KMS-11 (cell line): ENCODE measurements around the gene EVI5L.
"Not testable (repeated sequence)": the region's sequence is repeated elsewhere in the genome, so short reads cannot be mapped to it uniquely, and the experiment has no call there.

Experiments
- H2AFZ ChIP-seq: fragments of 200-600 bp; sonication (generic); 2 replicates; pipeline ENCODE4 v1.6.1; 2016; ENCODE audit warnings: antibody characterized with exemption, mixed run types, low read depth
- H3K27ac ChIP-seq: fragments of 200-600 bp; sonication (generic); 2 replicates; pipeline ENCODE4 v1.6.1; 2016; ENCODE audit warnings: mild to moderate bottlenecking, mixed run types
- H3K27me3 ChIP-seq: fragments of 200-600 bp; sonication (generic); 2 replicates; pipeline ENCODE4 v1.6.1; 2017; ENCODE audit warnings: mild to moderate bottlenecking, low read depth, mixed run types, moderate library complexity; ENCODE audit not compliant: insufficient read depth
- H3K36me3 ChIP-seq: fragments of 200-600 bp; sonication (generic); 2 replicates; pipeline ENCODE4 v1.6.1; 2017; ENCODE audit warnings: mild to moderate bottlenecking, mixed run types; ENCODE audit not compliant: insufficient read depth
- H3K4me1 ChIP-seq: fragments of 200-600 bp; sonication (generic); 2 replicates; pipeline ENCODE4 v1.6.1; 2016; ENCODE audit warnings: mild to moderate bottlenecking, low read depth, mixed run types; ENCODE audit not compliant: poor library complexity, severe bottlenecking
- H3K4me2 ChIP-seq: fragments of 200-600 bp; sonication (generic); 2 replicates; pipeline ENCODE4 v1.7.0; 2016; ENCODE audit warnings: mild to moderate bottlenecking, mixed run types
- H3K4me3 ChIP-seq: fragments of 200-600 bp; sonication (generic); IDR thresholded peaks from 2 replicates; pipeline ENCODE4 v1.6.1; 2017; ENCODE audit warnings: low read depth, low read length, mixed read lengths; ENCODE audit not compliant: insufficient read depth
- H3K79me2 ChIP-seq: fragments of 200-600 bp; sonication (generic); 2 replicates; pipeline ENCODE4 v1.6.1; 2016; ENCODE audit warnings: low read depth, mixed run types; ENCODE audit not compliant: insufficient read depth
- H3K9ac ChIP-seq: fragments of 200-600 bp; sonication (generic); 2 replicates; pipeline ENCODE4 v1.6.1; 2016; ENCODE audit warnings: mild to moderate bottlenecking, mixed run types
- H4K20me1 ChIP-seq: fragments of 200-600 bp; sonication (generic); 2 replicates; pipeline ENCODE4 v1.6.1; 2016; ENCODE audit warnings: mild to moderate bottlenecking, mixed run types; ENCODE audit not compliant: insufficient read depth
- TF ChIP-seq, protein P1 (sequence below): fragments of 200-600 bp; sonication (generic); conservative IDR thresholded peaks from 2 replicates; pipeline ENCODE4 v1.6.1; 2017; ENCODE audit warnings: low read depth, mild to moderate bottlenecking, antibody characterized with exemption, low read length, moderate library complexity, mixed read lengths

The EVI5L gene

DNA sequence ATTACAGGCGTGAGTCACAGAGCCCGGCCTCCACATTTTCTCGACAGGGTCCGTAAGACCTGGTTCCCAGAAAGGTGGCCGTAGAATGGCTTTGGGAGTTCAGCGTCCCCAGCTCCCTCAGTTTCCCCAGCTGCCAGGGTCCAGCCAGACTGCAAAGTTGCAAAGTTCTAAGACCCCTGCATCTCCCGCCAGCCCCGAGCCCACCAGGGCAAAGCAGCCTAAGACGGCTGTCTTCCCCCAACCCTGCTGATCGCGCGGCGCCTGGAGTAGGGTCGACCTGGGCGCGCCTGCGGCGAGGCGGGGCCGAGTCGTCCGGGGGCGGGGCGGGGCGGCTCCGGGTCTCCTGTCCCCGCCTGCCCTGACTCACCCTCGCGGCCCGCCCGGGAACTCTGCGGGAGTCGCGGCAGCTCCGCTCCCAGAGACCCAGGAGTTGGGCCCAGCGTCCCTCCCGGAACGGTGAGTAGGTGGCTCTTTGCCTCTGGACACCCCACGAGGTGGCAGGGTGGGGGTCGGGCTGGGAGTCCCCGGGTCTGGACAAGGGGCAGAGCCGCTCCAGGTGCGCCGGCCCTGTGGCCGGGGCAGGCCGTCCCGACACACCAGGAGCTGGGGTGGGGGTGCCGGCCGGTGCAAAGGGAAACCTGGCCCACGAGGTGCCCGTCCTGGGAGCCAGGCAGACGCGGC, 58.3 kb downstream of the EVI5L start, which contains the start of gene LRRC8E:
Gene LRRC8E (plus strand): TSS at position 366 of the 681 bp plus-strand sequence. CDS start 7,094 bp downstream, outside the sequence.
- H4K20me1 ChIP-seq, result no peaks in the 10 kb centered on the region
- H3K79me2 ChIP-seq, result no peaks in the 10 kb centered on the region
- H3K4me3 ChIP-seq, result no peak within 1 kb of the TSS
- H3K27me3 ChIP-seq, result peaks cover 61% of the 10 kb centered on the region
- no peak within 1 kb of the TSS for H3K9ac ChIP-seq
- no peak within 1 kb of the TSS for H2AFZ ChIP-seq
- no peaks in the 10 kb centered on the region for H3K36me3 ChIP-seq
- no peak within 1 kb of the TSS for H3K27ac ChIP-seq
- H3K4me1 ChIP-seq, result no peaks in the 10 kb centered on the region
- H3K4me2 ChIP-seq, result no peak within 1 kb of the TSS
- TF ChIP-seq, protein P1, sequence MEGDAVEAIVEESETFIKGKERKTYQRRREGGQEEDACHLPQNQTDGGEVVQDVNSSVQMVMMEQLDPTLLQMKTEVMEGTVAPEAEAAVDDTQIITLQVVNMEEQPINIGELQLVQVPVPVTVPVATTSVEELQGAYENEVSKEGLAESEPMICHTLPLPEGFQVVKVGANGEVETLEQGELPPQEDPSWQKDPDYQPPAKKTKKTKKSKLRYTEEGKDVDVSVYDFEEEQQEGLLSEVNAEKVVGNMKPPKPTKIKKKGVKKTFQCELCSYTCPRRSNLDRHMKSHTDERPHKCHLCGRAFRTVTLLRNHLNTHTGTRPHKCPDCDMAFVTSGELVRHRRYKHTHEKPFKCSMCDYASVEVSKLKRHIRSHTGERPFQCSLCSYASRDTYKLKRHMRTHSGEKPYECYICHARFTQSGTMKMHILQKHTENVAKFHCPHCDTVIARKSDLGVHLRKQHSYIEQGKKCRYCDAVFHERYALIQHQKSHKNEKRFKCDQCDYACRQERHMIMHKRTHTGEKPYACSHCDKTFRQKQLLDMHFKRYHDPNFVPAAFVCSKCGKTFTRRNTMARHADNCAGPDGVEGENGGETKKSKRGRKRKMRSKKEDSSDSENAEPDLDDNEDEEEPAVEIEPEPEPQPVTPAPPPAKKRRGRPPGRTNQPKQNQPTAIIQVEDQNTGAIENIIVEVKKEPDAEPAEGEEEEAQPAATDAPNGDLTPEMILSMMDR, result no peak

DNA sequence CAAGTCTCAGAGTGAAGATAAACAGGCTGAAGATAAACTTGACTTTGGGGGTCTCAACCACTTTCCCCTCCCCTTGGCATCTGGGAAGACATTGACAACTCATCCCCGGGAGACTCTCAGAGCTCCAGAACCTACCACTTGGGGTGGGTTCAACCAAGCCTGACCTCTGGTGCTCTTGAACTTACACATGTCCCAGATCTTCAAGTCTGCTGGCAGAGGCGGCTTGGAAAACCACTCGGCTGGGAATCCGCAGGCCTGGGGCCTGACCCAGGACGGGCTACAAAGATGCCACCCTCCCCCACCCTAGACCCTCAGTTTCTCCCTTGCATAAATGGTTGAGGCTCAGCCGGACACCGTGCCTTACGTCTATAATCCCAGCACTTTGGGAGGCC, 58.8 kb downstream of the EVI5L start:
- TF ChIP-seq, protein P1, result no peak
- no peak overlapping the region for H2AFZ ChIP-seq
- H3K27ac ChIP-seq, result no peak overlapping the region
- H3K79me2 ChIP-seq, result no peaks in the 10 kb centered on the region
- no peaks in the 10 kb centered on the region for H3K4me1 ChIP-seq
- H3K27me3 ChIP-seq, result peaks cover 62% of the 10 kb centered on the region
- no peak overlapping the region for H3K4me3 ChIP-seq
- no peaks in the 10 kb centered on the region for H3K36me3 ChIP-seq
- no peak overlapping the region for H3K4me2 ChIP-seq
- H3K9ac ChIP-seq, result no peak overlapping the region
- H4K20me1 ChIP-seq, result no peaks in the 10 kb centered on the region

DNA sequence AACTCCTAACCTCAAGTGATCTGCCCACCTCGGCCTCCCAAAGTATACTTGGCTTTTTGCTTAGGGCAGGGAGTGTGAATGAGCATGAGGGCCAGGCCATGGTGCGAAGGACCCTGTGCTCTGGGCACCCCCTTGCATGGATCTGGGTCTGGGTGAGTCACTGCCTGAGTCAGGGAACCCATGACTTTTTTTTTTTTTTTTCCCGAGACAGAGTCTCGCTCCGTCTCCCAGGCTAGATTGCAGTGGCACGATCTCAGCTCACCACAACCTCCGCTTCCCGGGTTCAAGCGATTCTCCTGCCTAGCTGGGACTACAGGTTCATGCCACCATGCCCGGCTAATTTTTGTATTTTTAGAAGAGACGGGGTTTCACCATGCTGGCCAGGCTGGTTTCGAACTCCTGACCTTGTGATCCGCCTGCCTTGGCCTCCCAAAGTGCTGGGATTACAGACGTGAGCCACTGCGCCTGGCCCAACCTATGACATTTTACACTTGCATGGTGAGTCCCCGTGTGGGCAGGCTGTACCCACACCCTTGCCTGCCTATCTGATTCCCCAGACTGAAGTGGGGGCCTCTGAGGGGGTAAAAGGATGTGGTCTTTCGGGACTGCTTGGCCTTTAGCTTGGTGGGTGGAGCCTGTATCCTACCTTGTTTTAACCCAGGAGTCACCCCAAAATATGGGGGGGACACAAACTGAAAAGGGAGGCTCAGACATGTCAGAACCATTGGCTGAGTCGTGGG, 63.5 kb downstream of the EVI5L start:
- not testable (repeated sequence) for H3K4me2 ChIP-seq, H3K36me3 ChIP-seq, H3K27ac ChIP-seq, H3K4me1 ChIP-seq, H2AFZ ChIP-seq, H4K20me1 ChIP-seq, H3K4me3 ChIP-seq, H3K79me2 ChIP-seq, H3K9ac ChIP-seq
- peaks cover 39% of the 10 kb centered on the region for H3K27me3 ChIP-seq

DNA sequence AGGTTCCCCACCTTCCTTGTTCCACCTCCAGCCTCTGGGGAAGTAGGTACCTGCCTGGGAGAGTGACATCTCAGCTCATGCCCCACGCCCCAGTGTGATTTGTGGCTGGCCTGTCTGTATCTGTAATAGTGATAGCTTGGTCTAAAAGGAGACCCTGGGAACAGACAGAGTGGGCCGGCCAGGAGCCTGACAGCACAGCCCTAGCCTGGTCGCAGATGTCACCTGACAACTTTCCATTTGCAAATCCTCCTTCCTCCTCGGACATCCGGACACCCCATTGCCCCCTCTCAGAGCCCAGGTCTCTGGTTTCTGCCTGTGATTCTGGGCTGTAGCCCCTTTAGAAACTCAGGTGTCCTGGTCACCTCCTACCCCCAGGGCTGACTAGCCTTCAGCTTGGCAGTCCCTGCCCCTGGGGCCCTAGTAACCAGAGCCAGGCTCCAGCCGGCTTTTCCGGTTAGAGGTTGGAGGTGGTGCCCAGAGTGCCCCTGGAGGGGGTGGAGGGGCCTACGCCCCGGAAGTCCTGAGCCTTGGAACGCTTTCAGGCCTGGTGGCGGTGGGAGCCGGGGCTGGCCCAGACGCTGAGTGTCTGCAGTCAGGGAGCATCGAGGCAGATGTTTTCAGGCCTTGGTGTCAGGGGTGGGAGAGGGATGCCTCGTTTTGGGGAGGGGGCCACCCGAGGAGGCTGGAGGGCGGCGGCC, 64.7 kb downstream of the EVI5L start:
- TF ChIP-seq, protein P1, result no peak
- Histone ChIP-seq H3K4me2 (no peak overlapping the region), H3K9ac (no peak overlapping the region), H3K27ac (no peak overlapping the region), H2AFZ (no peak overlapping the region), H3K4me3 (no peak overlapping the region), H3K4me1 (no peaks in the 10 kb centered on the region), H3K36me3 (no peaks in the 10 kb centered on the region), H3K27me3 (peaks cover 29% of the 10 kb centered on the region), H4K20me1 (no peaks in the 10 kb centered on the region), H3K79me2 (no peaks in the 10 kb centered on the region)
